ENCODE measurements around the gene AHI1.

GRCh38 chr6:135428078-135428477 is 69.5 kb downstream of the AHI1 start:
- no peak for TF ChIP-seq ZNF263 (CRISPR knock-in tag; IDR thresholded peaks at IDR 0.05; ENCODE audit: low read depth)
- TF ChIP-seq CTCF (IDR thresholded peaks at IDR 0.05), result no peak
- TF ChIP-seq E2F1 (CRISPR knock-in tag; IDR thresholded peaks at IDR 0.05), result no peak
- no peak for TF ChIP-seq ATF3 (CRISPR knock-in tag; conservative IDR thresholded peaks at IDR 0.05)
- TF ChIP-seq ZNF317 (CRISPR knock-in tag; IDR thresholded peaks at IDR 0.05; ENCODE audit: borderline replicate concordance, low read depth), result no peak
- TF ChIP-seq IRF1 (CRISPR knock-in tag; IDR thresholded peaks at IDR 0.05), result no peak
- TF ChIP-seq ATF1 (CRISPR knock-in tag; IDR thresholded peaks at IDR 0.05), result no peak

Measured in WTC11 (cell line).